A549 (cell line): ENCODE measurements around the gene ALOX15. TPM values are rescaled to one million over a fixed set of nuclear protein-coding genes. Genes with fewer than 3 reads are reported as not detected.
"Not testable (repeated sequence)": the region's sequence is repeated elsewhere in the genome, so short reads cannot be mapped to it uniquely, and the experiment has no call there.

Source experiments
- ATAC-seq, 2 experiments: fragments of 200-7000 bp in 1 of 2; fragments of >200 bp in 1 of 2; cut with Nextera tagmentation in 1 of 2; cut with Tn5 transposase in 1 of 2; 3 replicates each; pipeline versions ENCODE4 v1.8.0 to v1.9.1; 2018 to 2020; ENCODE audit warnings: mild to moderate bottlenecking in 1 of 2, moderate library complexity in 1 of 2
- CTCF ChIA-PET: fragments of 300-600 bp; sonication (Branson Sonifier 250); formaldehyde crosslinking; extraction: SDS; loops from one replicate; lab custom pipeline; 2021; ENCODE audit warnings: antibody characterized with exemption, inconsistent platforms; lab: Yijun Ruan, JAX
- POLR2A ChIA-PET: fragments of 350-600 bp; formaldehyde crosslinking; extraction: SDS; loops from one replicate; lab custom pipeline; 2021; ENCODE audit warnings: antibody characterized with exemption, inconsistent platforms; lab: Yijun Ruan, JAX
- DNase-seq, 2 experiments: peaks; one replicate each; pipeline versions ENCODE4 v3.0.0 to v3.0.0-alpha.2; 2011 to 2016; ENCODE audit warnings: low read depth in 1 of 2, low spot score in 1 of 2
- FAIRE-seq: peaks from 2 replicates; lab custom pipeline; 2011; peaks lifted over from hg19 to GRCh38; lab: Jason Lieb, UNC
- H3K27ac ChIP-seq, 2 experiments: fragments of >200 bp; sonication (Bioruptor Twin); formaldehyde crosslinking; 3 replicates each; pipeline ENCODE4 v1.5.1; 2016 to 2017
- H3K4me1 ChIP-seq: fragments of >200 bp; sonication (Bioruptor Twin); formaldehyde crosslinking; 3 replicates; pipeline ENCODE4 v1.6.1; 2016
- H3K4me2 ChIP-seq: fragments of >200 bp; sonication (Bioruptor Twin); formaldehyde crosslinking; 3 replicates; pipeline ENCODE4 v1.6.1; 2016
- H3K4me3 ChIP-seq: fragments of >200 bp; sonication (Bioruptor Twin); formaldehyde crosslinking; 3 replicates; pipeline ENCODE4 v1.5.1; 2016
- H3K9me3 ChIP-seq: fragments of >200 bp; sonication (Bioruptor Twin); formaldehyde crosslinking; 3 replicates; pipeline ENCODE4 v1.6.1; 2016
- BHLHE40 ChIP-seq: IDR thresholded peaks from 2 replicates; pipeline ENCODE4 v1.6.1; 2012; ENCODE audit warnings: low read depth, low read length, inconsistent platforms
- CBX8 ChIP-seq: fragments of 200-600 bp; sonication (generic); IDR thresholded peaks from 2 replicates; pipeline ENCODE4 v1.6.1; 2016
- E2F6 ChIP-seq: IDR thresholded peaks from 2 replicates; pipeline ENCODE4 v1.6.1; 2012; ENCODE audit warnings: low read depth, borderline replicate concordance
- EHF ChIP-seq: fragments of 250-450 bp; sonication (Bioruptor Pico); IDR thresholded peaks from 2 replicates; pipeline ENCODE4 v1.5.0; 2020; ENCODE audit warnings: mild to moderate bottlenecking
- ELK1 ChIP-seq: fragments of 150-350 bp; IDR thresholded peaks from 2 replicates; pipeline ENCODE4 v1.6.1; 2014; ENCODE audit warnings: low read depth, mild to moderate bottlenecking, low read length
- EP300 ChIP-seq, 2 experiments: fragments of >200 bp; sonication (Bioruptor Twin); formaldehyde crosslinking; IDR thresholded peaks; 2 replicates in 1 of 2; 3 replicates in 1 of 2; pipeline ENCODE4 v1.6.1; 2016 to 2017
- FOSL2 ChIP-seq, 2 experiments: fragments of 450-650 bp in 1 of 2; fragments of >200 bp in 1 of 2; sonication (Bioruptor Twin) in 1 of 2; formaldehyde crosslinking; IDR thresholded peaks; 2 replicates each; pipeline versions ENCODE4 v1.5.0 to v1.6.1; 2016 to 2020; ENCODE audit warnings: mild to moderate bottlenecking in 1 of 2, moderate library complexity in 1 of 2
- FOXS1 ChIP-seq: fragments of 250-450 bp; sonication (Bioruptor Pico); IDR thresholded peaks from 2 replicates; pipeline ENCODE4 v1.5.0; 2020; ENCODE audit warnings: mild to moderate bottlenecking, moderate library complexity
- HEYL ChIP-seq: fragments of 250-450 bp; sonication (Bioruptor Pico); IDR thresholded peaks from 2 replicates; pipeline ENCODE4 v1.8.0; 2021; ENCODE audit warnings: mild to moderate bottlenecking, moderate library complexity
- HOXB5 ChIP-seq: fragments of 250-450 bp; sonication (Bioruptor Pico); IDR thresholded peaks from 2 replicates; pipeline ENCODE4 v1.5.0; 2020; ENCODE audit warnings: mild to moderate bottlenecking, moderate library complexity
- JUN ChIP-seq, 2 experiments: fragments of >200 bp; sonication (Bioruptor Twin); formaldehyde crosslinking; IDR thresholded peaks; 2 replicates in 1 of 2; 3 replicates in 1 of 2; pipeline ENCODE4 v1.6.1; 2016 to 2017
- KDM1A ChIP-seq: fragments of 200-600 bp; sonication (generic); IDR thresholded peaks from 2 replicates; pipeline ENCODE4 v1.6.1; 2016; ENCODE audit warnings: low read depth, mild to moderate bottlenecking
- MAFK ChIP-seq: fragments of 450-650 bp; IDR thresholded peaks from 2 replicates; pipeline ENCODE4 v1.6.1; 2014; ENCODE audit not compliant: partially characterized antibody
- MAX ChIP-seq: IDR thresholded peaks from 2 replicates; pipeline ENCODE4 v1.6.1; 2012
- MAZ ChIP-seq: fragments of 150-350 bp; IDR thresholded peaks from 2 replicates; pipeline ENCODE4 v1.6.1; 2014; ENCODE audit warnings: antibody characterized with exemption, low read depth, low read length, borderline replicate concordance
- RARB ChIP-seq: fragments of 250-450 bp; sonication (Bioruptor Pico); IDR thresholded peaks from 2 replicates; pipeline ENCODE4 v1.8.0; 2021; ENCODE audit warnings: mild to moderate bottlenecking, moderate library complexity
- SREBF2 ChIP-seq: fragments of 450-650 bp; IDR thresholded peaks from 2 replicates; pipeline ENCODE4 v1.6.1; 2014; ENCODE audit warnings: mild to moderate bottlenecking, moderate library complexity
- TFCP2L1 ChIP-seq: fragments of 250-450 bp; sonication (Bioruptor Pico); IDR thresholded peaks from 2 replicates; pipeline ENCODE4 v1.5.0; 2021; ENCODE audit warnings: mild to moderate bottlenecking
- TP53 ChIP-seq: fragments of 250-450 bp; sonication (Bioruptor Pico); IDR thresholded peaks from 2 replicates; pipeline ENCODE4 v1.5.0; 2021; ENCODE audit warnings: mild to moderate bottlenecking, moderate library complexity
- WGBS: methylation state at CpG from one replicate; pipeline ENCODE4 v1.1.6; 2017; ENCODE audit errors: missing lambda C conversion rate; 5-methylcytosine and 5-hydroxymethylcytosine counted together
- polyA plus RNA-seq, 4 experiments: library from polyadenylated mRNA; depleted of rRNA in 3 of 4; stranded (reverse); fragments of >200 nt; fragmentation: RNase III in 1 of 4; extraction: RNeasy Plus Mini Kit Qiagen cat#74134 plus additional on column Dnase treatment in 1 of 4; gene quantifications; 2 replicates in 3 of 4; 3 replicates in 1 of 4; pipeline ENCODE4 v1.2.3, GENCODE V29; 2011 to 2017

Gene ALOX15
- polyA plus RNA-seq, 2 of the 4 experiments (the other 2 are of a cell fraction): 0.08 to 0.12 TPM

- no peak for FAIRE-seq
- 13% methylated on average over 4 of the region's 4 CpGs for WGBS
- Histone ChIP-seq H3K4me2 (no peak overlapping the region), H3K9me3 (no peaks in the 10 kb centered on the region), H3K4me1 (peaks cover 10% of the 10 kb centered on the region; the same call in 2 of the 3 replicates), H3K4me3 (no peak overlapping the region), H3K27ac (no peak overlapping the region)
- ATAC-seq: no peak
- POLR2A ChIA-PET: no interaction called here
- no peak for DNase-seq
- TF ChIP-seq EP300 (IDR thresholded peaks at IDR 0.05) (no peak), MAX (no peak), JUN (IDR thresholded peaks at IDR 0.05) (no peak), TP53 (CRISPR knock-in tag) (no peak), EHF (no peak), FOSL2 (IDR thresholded peaks at IDR 0.05) (no peak), FOSL2 (CRISPR knock-in tag; IDR thresholded peaks at IDR 0.05) (no peak)
- CTCF ChIA-PET: interaction anchor here (1.2 to 2.7 kb wide), 4 partner anchors 10 to 77 kb away, joined by 4 to 9 read pairs (median 6); no protein-coding TSS in a partner anchor
These were observed 2.2 kb upstream of the ALOX15 start for GRCh38 chr17:4643676-4644075.

GRCh38 chr17:4642286-4642685 is 808 bp upstream of the ALOX15 start:
- POLR2A ChIA-PET: no interaction called here
- WGBS: 63% methylated on average over 5 of the region's 6 CpGs
- FAIRE-seq: no peak
- CTCF ChIA-PET: interaction anchor here (1.2 to 2.7 kb wide), 3 partner anchors 16 to 75 kb away, joined by 4 to 9 read pairs (median 7); no protein-coding TSS in a partner anchor
- no peak overlapping the region for H3K4me3 ChIP-seq
- ATAC-seq: no peak
- peak in 1 of 2 experiments; percentile 10 for DNase-seq
- peaks cover 10% of the 10 kb centered on the region; the same call in 1 of the 3 replicates for H3K4me1 ChIP-seq
- no peaks in the 10 kb centered on the region for H3K9me3 ChIP-seq
- H3K27ac ChIP-seq: no peak overlapping the region
- TF ChIP-seq ELK1 (no peak), MAFK (no peak), KDM1A (no peak), MAZ (no peak), BHLHE40 (no peak), HEYL (CRISPR knock-in tag) (no peak), TFCP2L1 (CRISPR knock-in tag) (no peak), HOXB5 (CRISPR knock-in tag) (no peak), CBX8 (no peak), SREBF2 (no peak), RARB (CRISPR knock-in tag) (no peak), FOXS1 (CRISPR knock-in tag) (no peak), JUN (IDR thresholded peaks at IDR 0.05) (no peak), E2F6 (no peak)
- TF ChIP-seq, all 56 proteins: peak for 0
- H3K4me2 ChIP-seq: no peak overlapping the region

GRCh38 chr17:4640569-4641188 is 799 bp downstream of the ALOX15 start:
- FAIRE-seq, H3K27ac ChIP-seq, POLR2A ChIA-PET, DNase-seq, H3K4me1 ChIP-seq, CTCF ChIA-PET, H3K9me3 ChIP-seq: not testable (repeated sequence)
- Histone ChIP-seq H3K4me2 (peak overlapping the region; percentile 79), H3K4me3 (peak overlapping the region; percentile 32)
- 6% methylated on average over 31 of the region's 39 CpGs for WGBS
- ATAC-seq: peak in 1 of 2 experiments; percentile 15; a peak in 3 of 6 replicates
